Measurements from ENCODE around the gene MRPL48. TPM values are rescaled to one million over a fixed set of nuclear protein-coding genes. Genes with fewer than 3 reads are reported as not detected.
"Not testable (repeated sequence)": the region's sequence is repeated elsewhere in the genome, so short reads cannot be mapped to it uniquely, and the experiment has no call there.

MRPL48 gene
- total RNA-seq, 1 donor from 2014 or later: 27.2 TPM

DNA sequence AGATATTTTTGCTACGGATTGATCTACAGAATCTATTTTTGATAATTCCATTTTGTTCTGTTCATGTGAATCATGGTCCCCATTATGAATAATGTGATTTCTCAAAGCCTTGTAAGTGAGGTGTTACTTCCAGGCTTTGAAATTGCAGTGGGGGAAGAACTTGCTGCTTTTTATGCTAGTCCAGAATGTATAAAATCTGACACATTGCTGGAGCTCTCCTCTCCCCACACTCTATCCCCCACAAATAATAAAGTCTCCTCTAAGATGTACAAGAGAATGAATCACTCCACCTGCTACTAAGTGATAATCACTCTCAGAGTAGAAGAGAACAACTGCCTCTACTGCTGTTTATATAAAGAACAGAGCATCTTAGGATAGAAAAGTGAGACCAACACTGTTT is 20.9 kb upstream of the MRPL48 start:
- H3K9me3 Mint-ChIP-seq: no peaks in the 10 kb centered on the region
- H3K27ac ChIP-seq: no peak overlapping the region
- no peaks in the 10 kb centered on the region for H3K36me3 Mint-ChIP-seq
- peaks cover 9% of the 10 kb centered on the region for H3F3A ChIP-seq (ENCODE audit: low read depth)
- no peak for DNase-seq (ENCODE audit: low spot score)
- no peak overlapping the region for H3K4me2 ChIP-seq
- H3K4me3 Mint-ChIP-seq: no peak overlapping the region
- H3K27ac Mint-ChIP-seq: no peak overlapping the region
- H3K36me3 ChIP-seq: no peaks in the 10 kb centered on the region
- H4K20me1 ChIP-seq (ENCODE audit: low read depth): no peaks in the 10 kb centered on the region
- no peaks in the 10 kb centered on the region for H3K79me2 ChIP-seq (ENCODE audit: low read depth)
- no peak overlapping the region for H2AFZ ChIP-seq (replicated peaks)
- no peaks in the 10 kb centered on the region for H3K4me1 ChIP-seq
- peaks cover 4% of the 10 kb centered on the region for H3K4me1 Mint-ChIP-seq
- no peak for TF ChIP-seq EZH2 (IDR thresholded peaks at IDR 0.05)
- TF ChIP-seq, protein P1, sequence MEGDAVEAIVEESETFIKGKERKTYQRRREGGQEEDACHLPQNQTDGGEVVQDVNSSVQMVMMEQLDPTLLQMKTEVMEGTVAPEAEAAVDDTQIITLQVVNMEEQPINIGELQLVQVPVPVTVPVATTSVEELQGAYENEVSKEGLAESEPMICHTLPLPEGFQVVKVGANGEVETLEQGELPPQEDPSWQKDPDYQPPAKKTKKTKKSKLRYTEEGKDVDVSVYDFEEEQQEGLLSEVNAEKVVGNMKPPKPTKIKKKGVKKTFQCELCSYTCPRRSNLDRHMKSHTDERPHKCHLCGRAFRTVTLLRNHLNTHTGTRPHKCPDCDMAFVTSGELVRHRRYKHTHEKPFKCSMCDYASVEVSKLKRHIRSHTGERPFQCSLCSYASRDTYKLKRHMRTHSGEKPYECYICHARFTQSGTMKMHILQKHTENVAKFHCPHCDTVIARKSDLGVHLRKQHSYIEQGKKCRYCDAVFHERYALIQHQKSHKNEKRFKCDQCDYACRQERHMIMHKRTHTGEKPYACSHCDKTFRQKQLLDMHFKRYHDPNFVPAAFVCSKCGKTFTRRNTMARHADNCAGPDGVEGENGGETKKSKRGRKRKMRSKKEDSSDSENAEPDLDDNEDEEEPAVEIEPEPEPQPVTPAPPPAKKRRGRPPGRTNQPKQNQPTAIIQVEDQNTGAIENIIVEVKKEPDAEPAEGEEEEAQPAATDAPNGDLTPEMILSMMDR (IDR thresholded peaks at IDR 0.05): no peak
- no peaks in the 10 kb centered on the region for H3K9me3 ChIP-seq (ENCODE audit: low read depth)
- no peak overlapping the region for H3K9ac ChIP-seq
- H3K27me3 ChIP-seq: no peaks in the 10 kb centered on the region
- H3K27me3 Mint-ChIP-seq (ENCODE audit: insufficient read depth, low read depth): peaks cover 3% of the 10 kb centered on the region
- no peak overlapping the region for H3K4me3 ChIP-seq

DNA sequence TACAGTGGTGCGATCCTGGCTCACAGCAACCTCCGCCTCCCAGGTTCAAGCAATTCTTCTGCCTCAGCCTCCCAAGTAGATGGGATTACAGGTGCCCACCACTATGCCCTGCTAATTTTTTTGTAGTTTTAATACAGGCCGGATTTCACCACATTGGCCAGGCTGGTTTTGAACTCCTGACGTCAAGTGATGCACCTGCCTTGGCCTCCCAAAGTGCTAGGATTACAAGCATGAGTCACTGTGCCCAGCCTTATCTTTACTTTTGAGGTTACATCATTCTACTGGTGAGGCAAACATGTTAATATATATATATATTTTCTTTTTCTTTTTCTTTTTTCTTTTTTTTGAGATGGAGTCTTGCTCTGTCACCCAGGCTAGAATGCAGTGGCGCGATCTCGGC is 16.9 kb upstream of the MRPL48 start:
- H3K9ac ChIP-seq; H3K27ac Mint-ChIP-seq; H3K27ac ChIP-seq; H3K4me3 ChIP-seq; H3K4me3 Mint-ChIP-seq; H3K27me3 ChIP-seq; H3K4me2 ChIP-seq; H2AFZ ChIP-seq (replicated peaks); DNase-seq (ENCODE audit: low spot score); H3K9me3 Mint-ChIP-seq; H3K79me2 ChIP-seq (ENCODE audit: low read depth); H3F3A ChIP-seq (ENCODE audit: low read depth); H3K9me3 ChIP-seq (ENCODE audit: low read depth); H3K36me3 ChIP-seq; H3K27me3 Mint-ChIP-seq (ENCODE audit: insufficient read depth, low read depth); H3K4me1 ChIP-seq; H3K4me1 Mint-ChIP-seq; H4K20me1 ChIP-seq (ENCODE audit: low read depth); H3K36me3 Mint-ChIP-seq: not testable (repeated sequence)

DNA sequence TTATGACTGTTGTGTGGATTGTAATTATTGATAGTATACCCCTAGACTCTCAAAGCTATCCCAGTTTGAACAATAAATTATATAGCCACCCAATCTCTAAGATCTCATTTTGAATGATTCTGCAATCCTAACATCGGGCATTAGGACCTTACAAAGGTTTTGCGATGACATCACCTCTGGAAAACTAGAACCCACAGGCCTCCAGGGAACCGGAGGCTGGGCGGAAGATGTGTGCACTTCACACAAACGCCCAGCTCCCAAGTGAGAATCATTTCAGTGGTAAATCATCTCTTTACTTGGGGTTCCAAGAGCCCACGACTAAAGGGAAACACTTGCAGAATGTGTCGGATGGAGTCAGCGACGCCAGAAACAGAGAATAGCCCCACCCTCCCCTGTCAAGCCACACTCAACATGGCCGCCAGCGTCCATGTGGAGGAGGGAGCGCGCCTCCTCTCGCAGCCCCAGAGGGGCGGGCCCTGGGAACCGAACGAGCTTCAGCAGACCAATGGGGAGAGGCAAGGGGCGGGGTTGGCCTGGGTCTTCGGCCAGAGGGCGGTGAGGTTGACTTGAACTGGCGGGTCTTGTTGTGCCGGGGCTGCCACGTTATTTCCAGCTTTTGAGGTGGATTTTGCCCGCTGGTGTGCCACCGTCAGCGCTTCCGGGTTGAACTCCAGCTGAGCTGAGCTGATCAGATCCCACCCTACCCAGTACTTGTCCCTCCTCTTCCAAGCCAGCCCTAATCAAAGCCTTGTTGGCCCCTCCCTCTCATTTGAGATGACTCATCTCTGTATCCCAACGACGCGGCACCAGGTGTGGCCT is 8.4 kb upstream of the MRPL48 start:
- Histone ChIP-seq H3K27ac (peak overlapping the region; percentile 59), H3K9ac (peak overlapping the region; percentile 56), H3K9me3 (ENCODE audit: low read depth) (no peaks in the 10 kb centered on the region), H3K79me2 (ENCODE audit: low read depth) (no peaks in the 10 kb centered on the region), H3F3A (ENCODE audit: low read depth) (peaks cover 22% of the 10 kb centered on the region), H3K4me2 (peak overlapping the region; percentile 73), H2AFZ (replicated peaks) (peak overlapping the region; percentile 99), H3K4me1 (no peaks in the 10 kb centered on the region), H3K36me3 (no peaks in the 10 kb centered on the region), H3K27me3 (no peaks in the 10 kb centered on the region), H4K20me1 (ENCODE audit: low read depth) (no peaks in the 10 kb centered on the region), H3K4me3 (peak overlapping the region; percentile 60)
- peak; percentile 99 for DNase-seq (ENCODE audit: low spot score)
- TF ChIP-seq, protein P1 (IDR thresholded peaks at IDR 0.05): no peak
- TF ChIP-seq EZH2phosphoT487 (IDR thresholded peaks at IDR 0.05) (no peak), EZH2 (IDR thresholded peaks at IDR 0.05) (no peak)
- Mint-ChIP-seq H3K4me1 (no peaks in the 10 kb centered on the region), H3K36me3 (no peaks in the 10 kb centered on the region), H3K27ac (peak overlapping the region; percentile 100), H3K9me3 (peaks cover 8% of the 10 kb centered on the region), H3K27me3 (ENCODE audit: insufficient read depth, low read depth) (peaks cover 6% of the 10 kb centered on the region), H3K4me3 (peak overlapping the region; percentile 95)

DNA sequence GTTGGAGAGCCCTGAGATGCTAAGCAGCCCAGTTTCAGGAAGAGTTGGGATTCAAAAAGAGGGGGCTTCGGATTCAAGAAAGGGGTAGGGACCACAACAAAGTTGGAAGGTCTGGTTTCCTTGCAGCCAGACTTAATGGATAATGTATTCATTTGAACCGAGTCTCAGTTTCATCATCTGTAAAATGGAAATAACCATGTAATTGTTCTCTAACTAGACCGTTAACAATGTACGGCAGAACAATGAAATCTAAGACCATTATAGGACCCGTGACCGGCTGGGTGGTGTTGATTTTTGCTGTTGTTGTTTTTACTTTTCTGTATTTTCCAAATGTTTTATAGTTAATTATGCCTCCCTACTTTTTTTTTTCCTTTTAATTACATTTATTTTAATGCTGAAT is 6.4 kb upstream of the MRPL48 start:
- peaks cover 6% of the 10 kb centered on the region for H3K27me3 Mint-ChIP-seq (ENCODE audit: insufficient read depth, low read depth)
- H3K4me3 Mint-ChIP-seq: peak overlapping the region; percentile 10
- no peaks in the 10 kb centered on the region for H3K4me1 Mint-ChIP-seq
- Histone ChIP-seq H3F3A (ENCODE audit: low read depth) (peaks cover 27% of the 10 kb centered on the region), H3K9ac (no peak overlapping the region), H3K4me2 (no peak overlapping the region), H3K36me3 (no peaks in the 10 kb centered on the region), H2AFZ (replicated peaks) (no peak overlapping the region), H3K4me3 (no peak overlapping the region), H3K9me3 (ENCODE audit: low read depth) (no peaks in the 10 kb centered on the region), H3K4me1 (no peaks in the 10 kb centered on the region), H4K20me1 (ENCODE audit: low read depth) (no peaks in the 10 kb centered on the region), H3K27me3 (no peaks in the 10 kb centered on the region), H3K79me2 (ENCODE audit: low read depth) (no peaks in the 10 kb centered on the region), H3K27ac (no peak overlapping the region)
- no peak for DNase-seq (ENCODE audit: low spot score)
- TF ChIP-seq EZH2phosphoT487 (IDR thresholded peaks at IDR 0.05): no peak
- TF ChIP-seq EZH2 (IDR thresholded peaks at IDR 0.05): no peak
- TF ChIP-seq, protein P1 (IDR thresholded peaks at IDR 0.05): no peak
- no peaks in the 10 kb centered on the region for H3K36me3 Mint-ChIP-seq
- no peaks in the 10 kb centered on the region for H3K9me3 Mint-ChIP-seq
- H3K27ac Mint-ChIP-seq: peak overlapping the region; percentile 8
